DOHH2 (cell line): ENCODE measurements around the gene RFC3.

Experiments
- H3F3A ChIP-seq: fragments of 200-600 bp; sonication (generic), shearing (Covaris generic); 2 replicates; pipeline ENCODE4 v1.6.0; 2016; ENCODE audit warnings: antibody characterized with exemption, mild to moderate bottlenecking; ENCODE audit not compliant: control insufficient read depth, insufficient read depth
- H3K27ac ChIP-seq: fragments of 200-600 bp; sonication (generic); 2 replicates; pipeline ENCODE4 v1.5.1; 2014; ENCODE audit warnings: low read depth, mild to moderate bottlenecking, low read length, moderate library complexity
- H3K27me3 ChIP-seq: fragments of 200-600 bp; sonication (generic); 2 replicates; pipeline ENCODE4 v1.6.1; 2014; ENCODE audit warnings: mild to moderate bottlenecking, low read length, mixed read lengths; ENCODE audit not compliant: control insufficient read depth
- H3K36me3 ChIP-seq: fragments of 200-600 bp; sonication (generic); 2 replicates; pipeline ENCODE4 v1.6.1; 2014; ENCODE audit warnings: mild to moderate bottlenecking, low read length, moderate library complexity, mixed read lengths; ENCODE audit not compliant: control insufficient read depth
- H3K4me1 ChIP-seq: fragments of 200-600 bp; sonication (generic); 2 replicates; pipeline ENCODE4 v1.6.1; 2014; ENCODE audit warnings: mild to moderate bottlenecking, low read length, mixed read lengths; ENCODE audit not compliant: control insufficient read depth
- H3K4me2 ChIP-seq: fragments of 200-600 bp; sonication (generic); 2 replicates; pipeline ENCODE4 v1.6.0; 2014; ENCODE audit warnings: mild to moderate bottlenecking, low read length, moderate library complexity
- H3K4me3 ChIP-seq: fragments of 200-600 bp; sonication (generic); 2 replicates; pipeline ENCODE4 v1.5.1; 2014; ENCODE audit warnings: mild to moderate bottlenecking, low read length, mixed read lengths
- H3K79me2 ChIP-seq: fragments of 200-600 bp; sonication (generic); 2 replicates; pipeline ENCODE4 v1.6.1; 2014; ENCODE audit warnings: mild to moderate bottlenecking, low read length, mixed read lengths; ENCODE audit not compliant: control insufficient read depth
- H3K9me2 ChIP-seq: fragments of 200-600 bp; sonication (generic); replicated peaks from 2 replicates; pipeline ENCODE4 v1.6.1; 2014; ENCODE audit warnings: mild to moderate bottlenecking, low read length, mixed read lengths; ENCODE audit not compliant: control insufficient read depth
- H3K9me3 ChIP-seq: fragments of 200-600 bp; sonication (generic); 2 replicates; pipeline ENCODE4 v1.6.1; 2014; ENCODE audit warnings: antibody characterized with exemption, low read length, mixed read lengths; ENCODE audit not compliant: control insufficient read depth, insufficient read depth
- H4K20me1 ChIP-seq: fragments of 200-600 bp; sonication (generic); 2 replicates; pipeline ENCODE4 v1.6.0; 2014; ENCODE audit warnings: low read depth, mild to moderate bottlenecking, antibody characterized with exemption, low read length, moderate library complexity; ENCODE audit not compliant: control insufficient read depth, insufficient read depth
- CTCF ChIP-seq: fragments of 200-600 bp; sonication (generic); IDR thresholded peaks from one replicate; pipeline ENCODE4 v1.5.1; 2014; ENCODE audit warnings: antibody characterized with exemption, mild to moderate bottlenecking, low read depth, low read length; ENCODE audit not compliant: poor library complexity, severe bottlenecking
- EZH2phosphoT487 ChIP-seq: fragments of 200-600 bp; sonication (generic); IDR thresholded peaks from 2 replicates; pipeline ENCODE4 v1.6.1; 2017; ENCODE audit warnings: borderline replicate concordance, mild to moderate bottlenecking, antibody characterized with exemption, low read length, moderate library complexity, mixed read lengths

The RFC3 gene

DNA sequence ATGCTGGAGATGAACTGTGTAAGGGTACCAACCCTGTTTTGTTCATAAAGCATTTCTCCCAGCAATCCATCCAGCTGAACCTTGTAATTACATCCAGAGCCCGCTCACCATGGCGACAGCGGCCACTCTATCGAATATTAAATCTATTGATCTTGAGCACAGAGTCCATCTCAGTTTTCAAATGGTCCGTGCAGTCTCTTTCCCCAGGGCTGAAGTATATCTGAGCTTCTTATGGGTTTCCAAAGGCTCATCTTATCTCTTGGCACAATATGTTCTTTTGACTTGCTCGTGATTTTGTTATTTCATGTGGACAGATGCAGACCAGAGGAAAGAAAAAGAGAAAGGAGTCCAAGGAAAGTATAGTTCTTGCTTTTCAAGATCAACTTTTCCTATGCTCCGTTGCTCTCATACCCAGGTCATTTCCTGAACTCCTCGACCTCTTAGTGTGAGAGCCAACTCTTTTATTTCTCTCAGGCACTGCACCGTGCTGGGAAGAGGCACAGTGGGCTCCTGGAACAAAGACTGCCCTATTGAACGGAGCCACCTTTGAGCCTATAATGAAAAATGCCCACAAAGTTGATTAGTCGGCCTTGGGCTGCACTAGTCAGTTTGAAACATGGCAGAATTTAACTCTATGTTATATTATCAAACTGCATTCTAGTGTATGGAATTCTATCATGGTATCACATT is 66.7 kb downstream of the RFC3 start:
- TF ChIP-seq CTCF (no peak), EZH2phosphoT487 (no peak)
- Histone ChIP-seq H3K36me3 (no peaks in the 10 kb centered on the region), H3K9me2 (no peaks in the 10 kb centered on the region), H3K9me3 (no peaks in the 10 kb centered on the region), H3K4me2 (no peak overlapping the region), H3K4me1 (no peaks in the 10 kb centered on the region), H3K79me2 (no peaks in the 10 kb centered on the region), H3K27ac (no peak overlapping the region), H3K4me3 (no peak overlapping the region), H3F3A (no peaks in the 10 kb centered on the region), H3K27me3 (no peaks in the 10 kb centered on the region), H4K20me1 (no peaks in the 10 kb centered on the region)
